ENCODE results near the gene POFUT2.

POFUT2 gene

DNA sequence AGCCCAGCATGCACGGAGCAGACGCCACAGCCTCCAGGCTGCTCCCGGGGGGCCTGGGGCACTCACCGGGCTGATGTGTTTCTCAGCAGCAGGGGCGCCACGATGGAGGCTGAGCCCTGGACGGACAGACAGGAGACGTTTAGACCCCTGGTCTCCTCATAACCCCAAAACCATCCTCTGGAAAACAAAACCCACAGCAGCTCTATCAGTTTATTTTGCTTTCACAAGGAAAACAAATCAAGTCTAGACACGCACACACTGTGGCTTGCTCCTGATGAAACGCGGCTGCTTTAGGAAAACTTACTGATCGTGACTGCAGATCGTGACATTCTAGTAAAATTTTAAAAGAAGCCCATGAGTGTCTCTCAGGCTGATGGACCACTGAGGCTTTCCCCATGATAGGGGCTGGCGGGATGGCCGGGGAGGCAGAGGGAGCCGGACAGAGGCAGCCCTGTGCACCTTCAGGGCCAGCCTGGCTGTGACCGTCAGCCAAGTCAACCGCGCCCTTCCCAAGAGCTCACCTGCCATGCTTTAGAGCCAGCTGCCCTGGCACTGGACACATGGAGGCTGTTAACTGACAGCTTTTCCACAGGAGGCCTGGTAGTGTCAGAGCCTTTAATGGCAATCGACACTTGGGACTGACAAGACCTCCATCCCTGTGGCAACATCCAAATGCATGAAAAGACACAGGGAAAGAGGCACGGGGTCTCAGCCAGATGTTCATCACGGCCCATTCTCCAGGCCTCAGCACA lies 5.2 kb downstream of the POFUT2 start:
- no peak for DNase-seq

DNA sequence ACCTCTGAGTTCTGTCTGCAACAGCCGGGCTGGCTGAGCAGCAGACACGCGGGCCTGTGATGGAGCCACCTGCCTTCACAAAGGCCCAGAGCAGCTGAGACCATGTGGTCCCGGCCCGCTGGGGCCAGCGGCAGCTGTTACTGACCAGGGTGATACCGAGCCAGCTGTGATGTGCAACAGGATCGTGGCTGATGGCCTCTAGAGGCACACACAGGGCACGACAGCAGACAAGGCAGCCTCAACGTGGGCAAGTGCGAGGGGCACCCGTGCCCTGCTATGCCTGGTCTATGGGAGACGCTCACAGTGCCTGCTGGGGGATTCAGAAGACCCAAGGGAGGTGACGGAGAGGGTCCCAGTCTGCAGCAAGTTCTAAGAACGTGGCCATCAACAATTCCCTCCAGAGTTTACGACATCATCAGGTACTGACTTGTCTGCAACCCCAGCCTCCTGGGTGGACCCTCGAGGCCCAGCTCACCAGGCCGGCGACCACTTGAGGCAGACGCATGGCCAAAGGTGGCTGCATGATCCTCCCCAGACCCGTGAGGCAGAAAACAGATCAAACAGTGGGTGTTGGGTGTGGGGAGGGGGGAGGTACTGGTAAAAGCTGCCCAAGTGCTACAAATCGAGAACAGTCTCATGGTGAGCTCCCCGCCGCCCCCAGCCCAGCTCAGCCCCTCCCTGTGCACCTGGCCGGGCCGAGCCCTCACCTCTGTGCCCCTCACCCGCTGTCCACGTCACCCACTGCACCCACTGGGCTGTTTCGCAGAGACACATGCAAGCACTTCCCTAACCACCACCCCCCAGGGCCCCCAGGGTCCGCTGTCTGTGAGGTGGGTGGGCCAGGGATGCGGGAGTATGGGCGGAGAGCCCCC lies 6.0 kb downstream of the POFUT2 start:
- DNase-seq = no peak

DNA sequence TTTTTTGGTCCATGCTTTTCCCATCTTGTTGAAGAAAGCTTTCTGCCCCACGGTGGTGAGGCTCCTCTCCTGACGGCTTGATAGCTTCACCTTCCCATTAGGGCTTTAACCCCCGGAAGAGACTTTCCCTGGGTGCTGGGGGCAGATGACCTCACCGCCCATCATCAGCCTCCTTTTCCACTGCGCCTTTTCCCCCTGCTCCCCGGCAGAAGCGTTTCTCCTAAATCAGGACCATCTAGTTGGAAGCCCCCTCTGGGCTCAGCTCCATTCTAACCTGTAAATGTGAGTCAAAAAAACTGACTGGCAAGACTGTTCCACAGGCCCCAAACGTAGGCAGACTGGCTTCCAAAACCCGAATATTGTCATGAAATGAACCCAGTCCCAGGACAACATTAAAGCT lies 6.7 kb downstream of the POFUT2 start:
- no peak for DNase-seq

DNA sequence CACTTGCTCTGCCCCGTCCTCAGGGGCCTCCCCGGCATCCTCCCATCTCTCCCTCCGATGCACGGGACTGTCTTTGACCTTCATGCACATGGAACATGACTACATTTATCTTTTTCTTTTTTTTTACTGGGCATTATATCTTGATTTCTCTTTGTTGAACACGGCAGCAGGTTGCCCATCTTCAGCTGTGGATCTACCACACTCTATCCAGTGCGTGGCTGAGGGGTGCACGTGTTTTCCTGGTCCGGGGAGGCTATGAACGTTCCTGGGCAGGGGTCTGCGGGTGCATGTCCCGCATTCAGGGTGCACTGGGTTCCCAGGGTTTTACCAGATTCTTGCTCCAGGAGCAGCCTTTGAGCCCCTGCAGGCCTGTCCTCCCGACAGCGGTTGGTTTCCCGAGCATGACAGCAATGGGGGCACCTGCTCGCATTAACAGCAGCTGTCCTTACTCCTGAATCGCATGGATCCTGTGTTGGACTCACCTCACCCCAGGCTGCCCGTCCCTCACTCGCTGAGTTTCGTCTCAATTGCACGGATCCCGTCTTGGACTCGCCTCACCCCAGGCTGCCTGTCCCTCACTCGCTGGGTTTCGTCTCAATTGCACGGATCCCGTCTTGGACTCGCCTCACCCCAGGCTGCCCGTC lies 7.4 kb downstream of the POFUT2 start:
- DNase-seq = no peak

DNA sequence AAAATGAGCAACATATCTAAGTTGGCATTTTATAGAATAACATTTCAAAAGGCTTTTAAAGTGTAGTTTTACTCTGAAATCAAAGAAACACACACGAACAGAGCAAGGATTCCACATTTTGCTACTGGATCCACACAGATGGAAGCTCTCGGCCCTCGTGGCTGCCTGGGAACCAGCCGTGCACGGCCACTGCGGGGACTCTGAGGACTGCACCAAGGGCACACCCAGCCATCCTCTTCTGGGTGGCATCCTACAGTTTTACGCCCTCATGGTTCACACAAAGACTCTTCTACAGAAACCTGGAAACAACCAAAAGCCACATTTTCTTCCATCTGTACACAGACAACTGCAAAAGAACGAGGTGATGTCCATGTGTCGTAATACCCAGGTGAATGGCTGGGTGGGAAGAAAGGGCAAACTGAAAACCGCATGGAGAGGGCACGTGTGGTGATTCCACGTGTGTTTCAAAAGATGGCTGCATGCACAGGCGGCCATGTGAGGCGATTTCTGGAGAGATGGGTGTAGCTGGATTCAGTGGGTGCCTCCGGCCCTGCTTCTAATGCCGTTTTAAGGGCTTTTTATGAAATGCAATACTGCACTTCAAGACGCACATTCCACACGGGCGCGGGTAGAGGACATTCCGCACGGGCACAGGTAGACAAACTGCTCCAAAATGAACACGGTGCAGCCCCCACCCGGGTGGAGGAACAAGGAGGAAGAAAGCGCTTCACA lies 8.1 kb downstream of the POFUT2 start:
- no peak for DNase-seq

DNA sequence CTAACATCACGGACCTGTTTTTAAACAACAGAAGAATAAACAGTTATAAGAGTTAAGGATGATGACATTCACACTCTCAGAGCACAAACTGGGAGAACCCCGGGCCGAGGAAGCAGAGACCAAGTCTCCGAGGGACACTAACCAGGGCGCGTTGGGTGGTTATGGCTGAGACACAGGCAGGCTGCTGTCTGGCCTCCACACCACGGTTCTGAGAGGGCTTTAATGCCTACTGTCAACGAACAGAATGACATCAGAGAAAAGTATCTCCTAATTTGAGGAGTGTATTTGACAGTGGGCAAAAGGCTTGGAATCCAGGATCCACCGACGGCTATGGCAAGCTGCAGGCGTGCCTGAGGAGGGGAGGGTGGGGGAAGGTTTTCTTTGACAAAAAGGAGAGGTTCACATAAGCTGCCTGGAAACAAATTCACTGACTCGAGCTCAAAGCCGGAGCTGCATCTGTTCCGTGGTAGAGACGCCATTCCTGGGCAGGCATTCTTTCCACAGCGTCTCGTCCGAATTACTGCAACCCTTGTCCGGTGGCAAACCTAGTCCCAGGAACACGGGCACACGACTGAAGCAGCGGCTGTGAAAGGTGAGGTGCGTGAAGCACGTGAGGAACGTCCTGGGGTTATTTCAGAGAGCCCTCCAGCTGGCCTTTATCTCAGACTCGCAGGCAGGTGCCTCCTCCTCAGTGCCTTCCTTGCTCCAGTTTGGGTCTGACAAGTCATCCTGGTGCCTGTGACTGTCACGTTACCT lies 9.4 kb downstream of the POFUT2 start:
- no peak for DNase-seq

DNA sequence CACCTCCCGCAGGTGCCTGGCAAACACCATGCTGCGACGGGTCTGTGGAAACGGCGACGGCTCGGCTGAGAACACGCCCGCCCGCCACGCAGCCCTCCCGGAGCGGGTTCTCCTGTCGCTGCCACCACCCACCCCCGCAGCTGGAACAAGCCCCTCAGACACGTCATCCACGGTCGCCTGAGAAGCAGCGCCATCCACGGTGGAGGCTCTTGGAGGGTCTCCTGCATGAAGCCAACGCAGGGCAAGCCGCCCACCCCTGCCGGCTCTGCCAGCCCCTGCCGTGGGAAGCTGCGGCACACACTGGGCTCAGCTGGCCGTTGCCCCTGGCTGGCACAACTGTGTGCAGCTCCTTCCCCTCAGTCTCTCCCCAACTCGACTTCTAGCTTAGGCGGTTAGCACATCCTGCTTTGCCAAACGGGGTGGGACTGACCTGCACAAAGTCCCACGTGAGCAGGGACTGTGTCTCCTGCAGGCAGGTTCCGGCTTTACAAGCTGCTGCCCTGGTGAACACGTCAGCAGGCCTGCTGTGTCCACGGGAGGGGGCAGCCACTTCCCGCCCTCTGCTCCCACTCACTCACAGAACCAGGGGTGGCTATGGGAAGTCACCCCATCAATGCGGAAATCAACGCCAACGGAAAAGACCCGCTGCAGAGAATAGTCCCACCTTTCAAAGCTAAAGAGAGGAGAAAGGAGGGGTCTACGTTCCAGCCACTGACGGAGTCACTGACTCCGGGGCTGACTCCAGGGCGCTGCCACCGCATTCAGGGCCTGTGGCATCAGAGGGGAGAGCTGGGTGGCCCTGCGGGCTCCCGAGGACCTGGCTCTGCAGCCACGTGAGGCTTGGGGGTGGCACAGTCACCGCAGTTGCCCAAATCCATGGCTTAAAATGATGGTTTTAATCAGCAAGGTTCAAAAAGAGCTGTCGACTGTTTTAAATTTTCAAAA lies 10.3 kb downstream of the POFUT2 start:
- DNase-seq = no peak

DNA sequence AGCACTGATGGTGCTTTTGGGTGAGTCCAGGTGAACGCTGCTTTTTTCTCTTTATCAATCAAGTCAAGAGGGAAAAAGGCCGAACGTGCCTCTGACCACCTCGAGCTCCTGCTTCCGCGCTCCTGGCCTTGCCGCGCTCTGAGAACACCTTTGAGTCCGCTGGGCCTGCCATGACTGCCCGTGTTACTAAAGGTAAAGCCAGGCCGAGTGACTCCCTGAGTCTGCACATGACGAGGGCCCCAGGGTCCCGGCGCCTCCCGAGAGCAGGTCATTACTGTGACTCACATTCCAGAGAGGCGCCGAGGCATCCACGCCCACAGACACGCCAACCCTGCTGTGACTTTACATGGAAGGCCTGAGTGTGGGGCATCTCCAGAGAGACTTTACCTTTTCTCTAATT lies 11.1 kb downstream of the POFUT2 start:
- DNase-seq = no peak

DNA sequence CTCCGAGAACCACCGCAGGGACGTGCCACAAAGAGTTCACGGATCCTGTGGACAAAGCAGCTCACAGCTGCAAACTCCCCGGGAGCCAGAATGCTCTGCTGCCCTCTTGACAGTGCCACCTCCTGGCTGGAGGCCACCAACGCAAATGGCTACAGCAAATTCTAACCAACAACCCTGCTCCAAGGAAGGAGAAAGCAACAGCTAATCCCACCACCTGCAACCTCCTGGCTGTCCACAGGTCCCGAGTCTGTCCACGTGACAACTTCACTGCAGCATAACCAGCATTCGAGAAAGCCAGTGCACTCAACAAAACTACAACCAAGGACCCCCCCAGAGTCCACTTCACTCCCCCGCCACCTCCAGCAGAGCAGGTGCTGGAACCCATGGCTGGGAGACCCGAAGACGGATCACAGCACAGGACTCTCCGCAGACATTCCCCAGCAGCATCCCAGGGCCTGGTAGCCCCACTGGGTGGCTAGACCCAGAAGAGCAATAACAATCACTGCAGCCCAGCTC lies 17.3 kb downstream of the POFUT2 start:
- no peak for DNase-seq

DNA sequence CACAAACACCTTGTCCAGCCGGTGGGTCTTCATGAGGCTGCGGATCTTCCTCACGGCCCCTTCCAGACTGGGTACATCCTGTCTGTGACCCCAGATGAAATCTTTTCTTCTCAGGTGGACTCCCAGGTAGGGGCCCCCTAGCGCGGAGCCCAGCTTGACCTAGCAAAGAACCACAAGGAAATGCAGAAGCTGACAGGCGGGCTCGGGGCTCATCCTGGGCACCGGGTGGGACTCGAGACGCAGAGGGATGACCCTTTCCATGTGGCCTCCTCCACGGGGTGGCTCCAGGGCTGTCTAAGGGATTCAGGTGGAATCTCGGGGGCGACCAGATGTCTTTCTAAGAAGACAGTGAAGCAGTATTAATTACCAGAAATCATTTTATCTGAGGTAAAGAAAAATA lies 17.8 kb downstream of the POFUT2 start:
- no peak for DNase-seq

DNA sequence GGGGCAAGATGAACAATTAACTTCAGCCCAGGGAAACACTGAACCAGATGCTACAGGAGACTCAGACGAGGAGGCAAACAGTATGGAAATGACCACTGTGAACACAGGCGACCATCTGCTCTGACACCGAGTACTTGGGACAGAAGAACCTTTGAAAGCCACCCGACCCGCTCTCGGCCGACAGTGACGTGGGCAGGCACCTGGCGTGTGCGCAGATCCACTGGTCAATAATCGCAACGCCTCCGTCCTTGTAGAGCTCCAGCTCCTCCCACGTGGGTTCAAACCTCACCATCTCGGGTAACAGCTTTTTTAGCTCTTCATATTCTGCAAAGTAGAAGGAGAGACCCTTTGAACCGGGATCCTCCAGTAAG lies 20.3 kb downstream of the POFUT2 start:
- no peak for DNase-seq

DNA sequence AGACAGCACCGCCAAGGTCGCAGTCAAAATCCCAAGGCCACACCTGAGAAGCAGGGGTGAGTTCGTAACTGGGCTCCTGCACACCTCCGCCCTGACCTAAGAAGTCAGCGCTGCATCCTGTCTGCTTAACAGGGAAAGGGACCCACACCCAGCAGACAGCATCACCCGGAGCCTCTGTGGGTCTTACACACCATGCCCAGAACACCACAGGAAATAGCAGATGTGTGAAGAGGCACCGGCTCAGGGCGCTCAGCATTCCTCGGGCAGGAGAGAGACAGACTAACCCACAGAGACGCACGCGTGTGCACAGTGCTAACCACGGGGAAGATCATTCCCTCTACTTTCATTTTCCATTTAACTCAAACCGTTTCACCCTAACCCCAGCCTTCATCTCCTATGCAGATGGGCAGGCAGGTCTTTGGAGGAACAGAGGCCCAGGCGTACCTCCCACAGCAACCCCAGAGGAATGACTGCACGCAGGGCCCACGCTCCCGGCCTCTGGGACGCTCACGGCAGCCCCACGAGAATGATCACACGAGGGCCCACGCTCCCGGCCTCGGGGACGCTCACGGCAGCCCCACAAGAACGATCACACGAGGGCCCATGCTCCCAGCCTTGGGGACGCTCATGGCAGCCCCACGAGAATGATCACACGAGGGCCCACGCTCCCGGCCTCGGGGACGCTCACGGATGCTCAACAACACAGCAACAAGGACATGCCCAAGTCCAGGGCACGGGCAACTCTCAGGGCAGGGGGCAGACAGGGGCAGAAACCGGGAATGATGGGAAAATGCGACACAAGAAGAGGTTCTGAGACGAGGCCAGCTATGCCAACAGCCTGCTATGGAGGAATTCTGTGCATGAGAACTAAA lies 20.9 kb downstream of the POFUT2 start:
- no peak for DNase-seq

DNA sequence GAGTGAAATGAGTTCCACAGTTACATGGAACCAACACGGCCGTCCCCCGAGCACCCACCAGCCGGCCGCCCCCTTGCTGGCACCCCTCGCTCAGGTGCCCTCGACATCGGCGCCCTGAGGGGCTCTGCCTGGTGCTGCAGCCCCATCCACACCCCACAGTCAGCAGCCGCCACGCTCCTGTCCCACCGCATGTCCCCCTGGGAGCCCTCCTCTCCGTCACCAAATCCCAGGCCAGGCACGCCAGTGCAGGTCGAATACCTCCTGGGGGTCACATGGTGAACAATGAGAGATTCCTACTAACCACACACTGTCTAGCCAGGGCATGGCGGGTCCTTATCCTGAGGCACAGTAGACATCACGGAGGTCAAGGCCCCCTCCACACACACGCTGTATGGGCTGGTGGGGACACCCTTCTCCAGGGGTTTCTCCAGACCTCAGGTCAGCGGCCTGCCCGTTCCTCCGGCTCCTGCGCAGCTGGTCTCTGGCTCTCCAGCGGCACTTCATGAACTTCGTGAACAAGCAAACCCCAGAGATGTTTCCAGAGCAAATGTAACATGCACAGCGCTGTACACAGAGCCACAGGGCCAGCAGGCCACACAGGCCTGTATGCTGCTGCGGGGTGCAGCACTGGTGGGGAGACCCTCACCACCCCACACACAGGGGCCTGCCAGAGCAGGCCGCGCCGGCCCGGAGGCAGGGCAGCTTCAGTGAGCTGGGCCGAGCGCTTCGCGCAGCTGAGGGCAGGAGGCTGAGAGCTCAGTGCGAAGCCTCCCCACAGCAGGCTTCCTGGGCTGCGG lies 21.8 kb downstream of the POFUT2 start:
- DNase-seq = no peak

DNA sequence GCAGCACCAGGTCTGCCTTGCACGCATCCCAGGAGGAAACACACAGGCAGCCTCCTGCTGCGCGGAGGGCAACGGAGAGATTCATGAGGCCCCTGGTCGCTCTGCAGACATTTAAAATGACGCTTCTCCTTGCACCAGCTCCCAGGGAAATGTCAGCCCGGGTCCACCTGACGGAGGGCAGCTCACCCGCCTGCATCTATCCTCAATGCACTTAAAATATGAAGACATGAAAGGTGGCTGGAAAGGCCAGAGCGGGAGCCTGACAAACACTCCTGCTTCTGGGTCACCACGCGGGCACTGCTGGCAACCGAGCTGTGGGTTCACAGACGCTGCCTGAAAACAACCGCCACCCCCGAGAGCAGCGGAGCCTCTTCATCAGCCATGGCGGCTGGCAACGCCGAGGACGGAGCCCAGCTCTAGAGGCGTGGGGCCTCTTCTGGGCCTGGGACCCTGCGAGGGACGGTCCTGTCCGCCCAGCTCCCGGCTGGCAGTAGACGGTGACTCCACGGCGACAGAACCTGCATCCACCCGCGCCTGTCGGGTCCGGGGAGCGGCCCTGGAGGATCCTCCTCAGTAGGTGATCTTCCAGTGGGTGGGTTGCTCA lies 22.7 kb downstream of the POFUT2 start:
- no peak for DNase-seq

DNA sequence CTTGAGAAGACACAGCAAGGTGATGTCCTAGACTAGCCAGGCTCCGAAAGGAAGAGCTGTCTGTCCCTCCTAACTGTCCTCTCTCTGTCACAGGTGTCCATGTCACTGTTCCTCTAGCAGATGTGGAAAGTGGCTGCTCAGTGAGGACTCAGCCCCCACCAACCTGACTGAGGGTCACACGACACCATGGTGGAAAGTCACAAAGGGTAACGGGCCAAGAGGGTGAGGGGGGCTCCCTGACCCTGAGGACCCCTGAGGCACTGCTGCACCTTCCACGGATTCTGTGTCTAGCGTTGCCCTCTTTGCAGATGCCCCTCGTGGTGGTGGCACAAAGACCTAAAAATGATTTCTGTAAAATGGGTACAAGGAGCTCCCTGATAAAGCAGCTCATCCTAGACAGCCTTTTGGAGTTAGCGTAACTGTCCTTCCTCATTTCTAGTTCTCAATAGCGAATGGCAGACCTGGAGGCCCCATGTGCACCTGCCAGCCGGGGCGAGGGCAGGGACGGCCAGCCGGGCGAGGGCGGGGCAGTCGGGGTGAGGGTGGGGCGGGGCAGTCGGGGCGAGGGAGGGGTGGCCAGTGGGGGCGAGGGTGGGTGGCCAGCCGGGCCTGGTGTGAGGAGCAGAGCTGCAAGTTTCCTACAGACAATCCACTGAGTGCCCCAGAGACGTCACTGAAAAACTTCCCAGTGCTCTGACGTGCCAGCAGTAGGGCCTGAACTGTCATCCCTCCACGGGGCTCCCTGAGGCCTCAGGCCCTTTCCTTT lies 23.4 kb downstream of the POFUT2 start:
- DNase-seq = no peak

DNA sequence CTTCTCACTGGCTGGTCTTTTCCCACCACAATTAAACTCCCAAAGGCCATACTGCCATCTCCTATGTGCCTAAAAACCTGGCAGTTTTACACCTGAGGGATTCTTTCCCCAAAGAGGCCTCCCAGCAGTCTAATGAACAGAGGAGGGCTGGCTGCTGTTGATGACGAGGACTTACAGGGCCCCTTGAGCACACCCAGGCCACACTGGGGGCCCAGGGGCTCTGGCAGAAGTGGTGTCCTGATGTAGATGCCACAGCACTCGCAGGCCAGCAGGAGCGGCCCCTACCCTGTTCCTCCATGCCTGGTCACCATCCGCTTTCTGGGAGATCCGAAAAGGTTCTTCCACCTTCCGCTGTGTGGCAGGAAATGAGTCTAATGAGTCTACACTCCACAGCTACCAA lies 24.2 kb downstream of the POFUT2 start:
- DNase-seq = no peak

DNA sequence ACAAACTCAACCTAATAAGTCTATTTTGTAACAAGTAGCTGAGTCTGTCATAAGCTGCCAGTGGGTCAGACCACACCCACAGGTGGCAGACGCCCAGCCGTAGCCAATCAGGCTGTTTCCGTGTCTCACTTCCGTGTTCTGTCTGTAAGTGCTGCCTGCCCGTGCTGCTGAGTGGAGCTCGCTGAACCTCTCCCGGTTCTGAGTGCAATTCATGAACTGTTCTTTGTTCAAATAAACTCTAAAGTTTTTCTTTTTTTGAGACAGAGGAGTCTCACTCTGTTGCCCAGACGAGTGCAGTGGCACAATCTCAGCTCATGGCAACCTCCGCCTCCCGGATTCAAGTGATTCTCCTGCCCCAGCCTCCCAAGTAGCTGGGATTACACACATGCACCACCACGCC lies 25.1 kb downstream of the POFUT2 start:
- DNase-seq = no peak

DNA sequence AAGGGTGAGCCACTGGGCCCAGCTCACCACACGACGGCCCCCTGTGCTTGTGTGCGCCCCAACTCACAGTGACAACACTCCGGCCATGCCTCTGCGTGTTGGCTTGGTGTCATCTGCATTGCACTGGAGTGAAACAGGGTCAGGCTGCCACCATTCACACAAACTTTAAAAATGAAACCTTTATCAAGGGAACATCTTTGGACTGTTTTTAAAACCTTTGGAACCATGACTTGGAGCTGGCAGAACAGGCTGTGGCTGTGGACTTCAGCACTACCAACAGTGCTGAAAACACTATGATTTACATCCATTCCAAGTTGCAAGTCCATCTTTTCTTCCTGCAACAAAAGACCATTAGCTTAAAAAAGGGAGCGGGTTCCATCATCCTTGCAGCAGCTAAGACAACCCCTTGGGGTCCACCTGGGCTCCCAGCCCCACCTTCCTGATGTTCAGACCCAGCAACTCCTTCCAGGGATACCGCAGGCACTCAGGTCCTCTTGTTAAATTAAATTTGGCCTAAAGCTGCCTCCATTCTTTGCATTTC lies 25.6 kb downstream of the POFUT2 start:
- no peak for DNase-seq

All from KG1 (cell line).